ENCODE measurements around the gene ELP5. TPM values are rescaled to one million over a fixed set of nuclear protein-coding genes. Genes with fewer than 3 reads are reported as not detected.

The ELP5 gene
- total RNA-seq (2014; rRNA removed) = 52.6 and 58.2 TPM in 2 replicates
- 104 TPM for polyA plus RNA-seq (2012)

- DNase-seq (ENCODE audit: low read depth) = peak; percentile 94
These were observed at the start of gene ELP5 for GRCh38 chr17:7252176-7253043. Gene ELP5, plus strand, starts transcription at chr17:7252215. Its CDS starts 336 bp downstream, at chr17:7252551.

- no peak for DNase-seq (ENCODE audit: low read depth)
These were observed 48.6 kb upstream of the ELP5 start for GRCh38 chr17:7203391-7203790.

- no peak for DNase-seq (ENCODE audit: low read depth)
These were observed 47.7 kb upstream of the ELP5 start for GRCh38 chr17:7204336-7204735.

- no peak for DNase-seq (ENCODE audit: low read depth)
These were observed 47.1 kb upstream of the ELP5 start for GRCh38 chr17:7204828-7205461.

GRCh38 chr17:7205561-7205960, 46.5 kb upstream of the ELP5 start:
- DNase-seq (ENCODE audit: low read depth) = no peak

GRCh38 chr17:7207120-7208001, 44.7 kb upstream of the ELP5 start:
- no peak for DNase-seq (ENCODE audit: low read depth)

- DNase-seq (ENCODE audit: low read depth) = no peak
These were observed 43.9 kb upstream of the ELP5 start for GRCh38 chr17:7208027-7208571.

- DNase-seq (ENCODE audit: low read depth) = no peak
These were observed 43.1 kb upstream of the ELP5 start for GRCh38 chr17:7208754-7209460.

GRCh38 chr17:7211491-7212273, 40.3 kb upstream of the ELP5 start:
- no peak for DNase-seq (ENCODE audit: low read depth)

- DNase-seq (ENCODE audit: low read depth) = peak; percentile 76
These were observed 38.1 kb upstream of the ELP5 start for GRCh38 chr17:7213895-7214299.

- peak; percentile 95 for DNase-seq (ENCODE audit: low read depth)
These were observed 37.5 kb upstream of the ELP5 start for GRCh38 chr17:7214300-7215135.

- no peak for DNase-seq (ENCODE audit: low read depth)
These were observed 36.8 kb upstream of the ELP5 start for GRCh38 chr17:7215136-7215638.

- no peak for DNase-seq (ENCODE audit: low read depth)
These were observed 36.3 kb upstream of the ELP5 start for GRCh38 chr17:7215652-7216180.

- DNase-seq (ENCODE audit: low read depth) = no peak
These were observed 35.5 kb upstream of the ELP5 start for GRCh38 chr17:7216242-7217112.

GRCh38 chr17:7217113-7217987, 34.7 kb upstream of the ELP5 start:
- peak; percentile 64 for DNase-seq (ENCODE audit: low read depth)

- no peak for DNase-seq (ENCODE audit: low read depth)
These were observed 33.8 kb upstream of the ELP5 start for GRCh38 chr17:7218166-7218565.

GRCh38 chr17:7218758-7219157, 33.3 kb upstream of the ELP5 start:
- no peak for DNase-seq (ENCODE audit: low read depth)
